Trophoblast cell (in vitro differentiated cells and primary cell): ENCODE measurements around the gene TLE3.

Experiments used
- DNase-seq, 2 donors: peaks; one replicate each; pipeline ENCODE4 v3.0.0-alpha.2; 2016
- H2AFZ ChIP-seq: 2 replicates; pipeline ENCODE4 v1.6.1; 2013; ENCODE audit warnings: low read length, moderate library complexity, mild to moderate bottlenecking; ENCODE audit not compliant: insufficient read depth, poor library complexity
- H2AK5ac ChIP-seq: 2 replicates; pipeline ENCODE4 v1.6.1; 2013; ENCODE audit warnings: mild to moderate bottlenecking, low read length
- H2BK120ac ChIP-seq: 2 replicates; pipeline ENCODE4 v1.6.1; 2013; ENCODE audit warnings: low read length, mild to moderate bottlenecking, moderate library complexity; ENCODE audit not compliant: insufficient read depth, poor library complexity
- H2BK12ac ChIP-seq: 2 replicates; pipeline ENCODE4 v1.6.1; 2013; ENCODE audit warnings: mild to moderate bottlenecking, low read length, moderate library complexity
- H2BK5ac ChIP-seq: 2 replicates; pipeline ENCODE4 v1.6.1; 2013; ENCODE audit warnings: low read length, low read depth, moderate library complexity, mild to moderate bottlenecking; ENCODE audit not compliant: poor library complexity
- H3K14ac ChIP-seq: 2 replicates; pipeline ENCODE4 v1.6.1; 2013; ENCODE audit warnings: mild to moderate bottlenecking, low read length
- H3K18ac ChIP-seq: 2 replicates; pipeline ENCODE4 v1.6.1; 2013; ENCODE audit warnings: mild to moderate bottlenecking, low read length
- H3K23ac ChIP-seq: 2 replicates; pipeline ENCODE4 v1.6.1; 2013; ENCODE audit warnings: low read length
- H3K27ac ChIP-seq: 2 replicates; pipeline ENCODE4 v1.5.1; 2013; ENCODE audit warnings: low read depth, mild to moderate bottlenecking, inconsistent platforms, low read length, moderate library complexity
- H3K27me3 ChIP-seq: 2 replicates; pipeline ENCODE4 v1.6.1; 2013; ENCODE audit warnings: inconsistent platforms, mild to moderate bottlenecking, low read length, moderate library complexity; ENCODE audit not compliant: insufficient read depth
- H3K36me3 ChIP-seq, 2 experiments: 1 replicate in 1 of 2; 2 replicates in 1 of 2; pipeline ENCODE4 v1.6.1; 2013; ENCODE audit warnings: low read length in 2 of 2, mild to moderate bottlenecking in 2 of 2, moderate library complexity in 1 of 2; ENCODE audit not compliant: insufficient read depth in 2 of 2, control insufficient read depth in 1 of 2
- H3K4ac ChIP-seq: 2 replicates; pipeline ENCODE4 v1.6.1; 2013; ENCODE audit warnings: low read depth, mild to moderate bottlenecking, low read length, moderate library complexity
- H3K4me1 ChIP-seq, 2 experiments: 1 replicate in 1 of 2; 2 replicates in 1 of 2; pipeline ENCODE4 v1.6.1; 2013; ENCODE audit warnings: low read length in 2 of 2, mild to moderate bottlenecking in 2 of 2, moderate library complexity in 1 of 2; ENCODE audit not compliant: insufficient read depth in 2 of 2, control insufficient read depth in 1 of 2
- H3K4me2 ChIP-seq: 2 replicates; pipeline ENCODE4 v1.6.1; 2013; ENCODE audit warnings: inconsistent platforms, mild to moderate bottlenecking, low read length, moderate library complexity
- H3K4me3 ChIP-seq: 2 replicates; pipeline ENCODE4 v1.5.1; 2013; ENCODE audit warnings: mild to moderate bottlenecking, low read depth, low read length, inconsistent platforms
- H3K79me1 ChIP-seq: one replicate; pipeline ENCODE4 v1.6.1; 2013; ENCODE audit warnings: low read length
- H3K79me2 ChIP-seq: 2 replicates; pipeline ENCODE4 v1.6.1; 2013; ENCODE audit warnings: low read length, mild to moderate bottlenecking; ENCODE audit not compliant: control insufficient read depth, insufficient read depth, poor library complexity
- H3K9ac ChIP-seq: 2 replicates; pipeline ENCODE4 v1.6.1; 2013; ENCODE audit warnings: mild to moderate bottlenecking, low read length
- H3K9me3 ChIP-seq: 2 replicates; pipeline ENCODE4 v1.6.1; 2013; ENCODE audit warnings: low read depth, mild to moderate bottlenecking, control low read depth, inconsistent platforms, low read length; ENCODE audit not compliant: insufficient read depth
- H4K12ac ChIP-seq: 2 replicates; pipeline ENCODE4 v1.6.1; 2013; ENCODE audit warnings: low read depth, mild to moderate bottlenecking, low read length, moderate library complexity
- H4K8ac ChIP-seq: 2 replicates; pipeline ENCODE4 v1.6.1; 2013; ENCODE audit warnings: low read depth, mild to moderate bottlenecking, low read length, moderate library complexity
- H4K91ac ChIP-seq: one replicate; pipeline ENCODE4 v1.6.1; 2013; ENCODE audit warnings: low read depth, mild to moderate bottlenecking, low read length, moderate library complexity
- WGBS: extraction: QIAGEN DNeasy Blood & Tissue Kit; methylation state at CpG from one replicate; pipeline ENCODE4 v1.1.7; 2013; ENCODE audit warnings: missing lambda C conversion rate; ENCODE audit not compliant: insufficient read length, insufficient coverage; ENCODE audit errors: extremely low coverage; 5-methylcytosine and 5-hydroxymethylcytosine counted together

The TLE3 gene

GRCh38 chr15:70063261-70063925, 34.3 kb downstream of the TLE3 start:
- no CpG with 5 or more reads among the region's 17 CpGs for WGBS
- Histone ChIP-seq H3K27me3 (no peaks in the 10 kb centered on the region), H2BK5ac (no peak overlapping the region)

DNA sequence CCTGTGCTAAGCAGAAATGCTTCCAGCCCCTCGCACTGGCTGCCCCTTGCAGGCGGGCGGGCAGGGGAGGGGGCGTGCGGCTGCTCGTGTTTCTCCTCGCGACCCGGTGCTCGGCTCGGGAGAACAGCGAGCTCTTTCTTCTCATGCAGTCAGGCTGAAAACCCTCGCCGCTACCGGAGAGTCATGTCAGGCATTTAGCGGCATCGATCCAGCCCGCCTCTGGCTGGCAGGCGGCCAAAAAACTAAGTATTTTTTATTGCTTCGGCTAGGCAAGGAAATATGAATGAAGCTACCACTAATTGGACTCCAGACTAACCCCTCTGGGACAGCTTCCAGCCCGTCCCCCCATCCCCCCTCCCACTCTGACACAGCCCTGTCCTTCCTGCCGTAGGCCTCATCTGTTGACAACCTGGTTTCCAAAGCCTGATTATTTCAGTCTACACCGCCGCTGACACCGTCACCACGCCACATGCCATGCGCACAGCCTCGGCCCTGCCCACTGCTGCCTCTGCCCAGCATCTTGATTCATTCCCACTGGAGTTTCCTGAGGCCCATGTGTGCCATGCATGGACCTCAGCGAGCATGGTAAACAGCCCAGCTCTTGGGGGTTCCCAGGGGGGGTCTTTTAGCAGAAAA, 35.3 kb downstream of the TLE3 start:
- Histone ChIP-seq H3K18ac (no peak overlapping the region), H3K27ac (no peak overlapping the region), H2BK12ac (no peak overlapping the region), H4K12ac (no peak overlapping the region), H3K4me1 (peaks cover 0 to 3% of the 10 kb centered on the region in 2 experiments), H2AFZ (no peak overlapping the region), H3K79me2 (peaks cover under 1% of the 10 kb centered on the region), H2BK120ac (no peak overlapping the region), H3K27me3 (no peaks in the 10 kb centered on the region), H3K9me3 (peaks cover 3% of the 10 kb centered on the region), H3K4ac (no peak overlapping the region), H4K91ac (no peak overlapping the region), H3K4me3 (no peak overlapping the region), H2AK5ac (no peak overlapping the region), H3K79me1 (no peaks in the 10 kb centered on the region), H3K23ac (no peak overlapping the region), H3K4me2 (no peak overlapping the region), H2BK5ac (no peak overlapping the region), H4K8ac (no peak overlapping the region), H3K14ac (no peak overlapping the region), H3K36me3 (peaks cover 84 to 94% of the 10 kb centered on the region in 2 experiments), H3K9ac (no peak overlapping the region)
- no peak for DNase-seq
- no CpG with 5 or more reads among the region's 29 CpGs for WGBS

More at GRCh38 chr15:70063261-70063925, 34.3 kb downstream of the TLE3 start:
- Histone ChIP-seq H3K14ac (no peak overlapping the region), H3K23ac (no peak overlapping the region), H3K4me2 (no peak overlapping the region), H3K27ac (no peak overlapping the region), H2AK5ac (no peak overlapping the region), H3K18ac (no peak overlapping the region), H3K4me3 (no peak overlapping the region), H2BK120ac (no peak overlapping the region), H4K12ac (no peak overlapping the region), H3K9ac (no peak overlapping the region), H2AFZ (no peak overlapping the region), H4K91ac (no peak overlapping the region), H3K79me2 (peaks cover 1% of the 10 kb centered on the region), H3K4me1 (peaks cover 0 to 3% of the 10 kb centered on the region in 2 experiments), H3K36me3 (peaks cover 78 to 89% of the 10 kb centered on the region in 2 experiments), H3K9me3 (peaks cover 3% of the 10 kb centered on the region), H3K79me1 (no peaks in the 10 kb centered on the region), H3K4ac (no peak overlapping the region), H4K8ac (no peak overlapping the region), H2BK12ac (no peak overlapping the region)
- no peak for DNase-seq

DNA sequence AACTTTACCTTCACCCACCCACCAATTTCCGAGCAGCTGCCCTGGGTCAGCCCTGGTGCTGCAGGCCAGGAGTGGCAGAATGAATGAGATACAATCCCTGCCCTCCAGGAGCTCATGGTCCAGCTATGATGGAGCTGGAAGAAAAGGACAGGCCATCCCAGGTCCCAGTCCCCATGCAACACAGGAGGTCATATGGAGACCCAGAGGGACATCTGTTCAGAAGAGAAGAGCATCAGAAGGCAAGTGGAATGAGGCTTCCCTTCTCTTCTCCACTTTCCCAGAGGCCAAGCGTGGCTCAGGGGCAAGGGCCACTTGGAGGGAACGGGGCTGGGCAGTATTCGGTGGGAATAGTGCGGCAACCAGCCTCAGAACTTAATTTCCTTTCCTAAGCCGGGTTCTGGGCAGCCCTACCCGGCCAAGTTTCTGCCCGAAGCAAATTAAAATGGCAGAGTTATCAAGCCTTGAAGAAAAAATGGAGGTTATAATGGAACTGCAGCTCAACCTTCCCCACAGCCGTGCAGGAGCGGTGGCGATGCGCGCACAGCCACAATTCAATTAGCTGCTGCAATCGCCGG, 35.9 kb downstream of the TLE3 start:
- Histone ChIP-seq H3K79me2 (no peaks in the 10 kb centered on the region), H3K79me1 (no peaks in the 10 kb centered on the region), H3K9me3 (peaks cover 3% of the 10 kb centered on the region), H4K91ac (no peak overlapping the region), H3K18ac (no peak overlapping the region), H3K27ac (no peak overlapping the region), H3K27me3 (no peaks in the 10 kb centered on the region), H2BK120ac (no peak overlapping the region), H3K4me2 (no peak overlapping the region), H3K36me3 (peaks cover 90 to 94% of the 10 kb centered on the region in 2 experiments), H3K4ac (no peak overlapping the region), H3K23ac (no peak overlapping the region), H4K8ac (no peak overlapping the region), H3K4me1 (no peaks in the 10 kb centered on the region), H2AFZ (no peak overlapping the region), H3K4me3 (no peak overlapping the region), H3K14ac (no peak overlapping the region), H2AK5ac (no peak overlapping the region), H2BK5ac (no peak overlapping the region), H3K9ac (no peak overlapping the region), H4K12ac (no peak overlapping the region), H2BK12ac (no peak overlapping the region)
- no CpG with 5 or more reads among the region's 15 CpGs for WGBS
- DNase-seq: no peak

DNA sequence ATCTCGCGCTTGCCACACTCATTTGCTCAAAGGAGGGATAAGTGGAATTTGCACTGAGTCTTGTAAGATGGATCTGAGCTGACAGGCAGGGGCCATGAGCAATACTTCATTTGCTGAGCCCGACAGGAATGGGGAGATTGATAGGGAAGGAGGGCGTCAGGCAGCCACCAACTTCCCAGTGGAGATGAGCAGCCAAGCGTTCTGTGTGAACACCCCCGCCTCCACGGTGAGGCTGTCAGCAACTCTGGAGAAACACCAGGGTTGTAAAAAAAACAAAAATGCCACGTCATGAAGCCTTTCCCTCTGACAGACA, 36.8 kb downstream of the TLE3 start:
- no peak overlapping the region for H2BK12ac ChIP-seq
- no peak overlapping the region for H3K18ac ChIP-seq
- H3K79me1 ChIP-seq: no peaks in the 10 kb centered on the region
- H4K12ac ChIP-seq: no peak overlapping the region
- no peaks in the 10 kb centered on the region for H3K4me1 ChIP-seq
- H2AK5ac ChIP-seq: no peak overlapping the region
- H3K4me2 ChIP-seq: no peak overlapping the region
- no peak overlapping the region for H3K23ac ChIP-seq
- no peak overlapping the region for H4K8ac ChIP-seq
- H2BK5ac ChIP-seq: no peak overlapping the region
- H2AFZ ChIP-seq: no peak overlapping the region
- no peaks in the 10 kb centered on the region for H3K27me3 ChIP-seq
- peaks cover 3% of the 10 kb centered on the region for H3K9me3 ChIP-seq
- no peak overlapping the region for H3K27ac ChIP-seq
- WGBS: no CpG with 5 or more reads among the region's 8 CpGs
- peaks cover 90 to 91% of the 10 kb centered on the region in 2 experiments for H3K36me3 ChIP-seq
- no peaks in the 10 kb centered on the region for H3K79me2 ChIP-seq
- no peak overlapping the region for H4K91ac ChIP-seq
- no peak overlapping the region for H3K4me3 ChIP-seq
- no peak for DNase-seq
- H3K4ac ChIP-seq: no peak overlapping the region
- H2BK120ac ChIP-seq: no peak overlapping the region
- H3K14ac ChIP-seq: no peak overlapping the region
- H3K9ac ChIP-seq: no peak overlapping the region
